Middle frontal gyrus (tissue), 1 donor: ENCODE measurements around the gene PSAPL1.

ENCODE experiments used
- DNase-seq: peaks from one replicate; pipeline ENCODE4 v3.0.0-alpha.2; 2015; ENCODE audit warnings: low spot score; ENCODE audit errors: extremely low spot score

PSAPL1 gene

GRCh38 chr4:7431696-7432530 lies 2.8 kb downstream of the PSAPL1 start:
- DNase-seq = no peak

GRCh38 chr4:7430965-7431695 lies 3.6 kb downstream of the PSAPL1 start:
- no peak for DNase-seq

GRCh38 chr4:7430368-7430964 lies 4.3 kb downstream of the PSAPL1 start:
- no peak for DNase-seq

- DNase-seq = no peak
These were observed 5.1 kb downstream of the PSAPL1 start for GRCh38 chr4:7429601-7430078.

- DNase-seq = no peak
These were observed 5.7 kb downstream of the PSAPL1 start for GRCh38 chr4:7429069-7429416.

- no peak for DNase-seq
These were observed 6.3 kb downstream of the PSAPL1 start for GRCh38 chr4:7428261-7429068.

- DNase-seq = no peak
These were observed 6.9 kb downstream of the PSAPL1 start for GRCh38 chr4:7427831-7428260.

- no peak for DNase-seq
These were observed 7.4 kb downstream of the PSAPL1 start for GRCh38 chr4:7427361-7427760.

- DNase-seq = no peak
These were observed 8.1 kb downstream of the PSAPL1 start for GRCh38 chr4:7426525-7427171.

GRCh38 chr4:7425591-7426468 lies 8.9 kb downstream of the PSAPL1 start:
- DNase-seq = no peak

- no peak for DNase-seq
These were observed 9.6 kb downstream of the PSAPL1 start for GRCh38 chr4:7425124-7425523.

GRCh38 chr4:7424553-7425111 lies 10.1 kb downstream of the PSAPL1 start:
- DNase-seq = no peak

GRCh38 chr4:7423801-7424552 lies 10.8 kb downstream of the PSAPL1 start:
- no peak for DNase-seq

- no peak for DNase-seq
These were observed 11.3 kb downstream of the PSAPL1 start for GRCh38 chr4:7423391-7423790.

- no peak for DNase-seq
These were observed 11.9 kb downstream of the PSAPL1 start for GRCh38 chr4:7422898-7423180.

GRCh38 chr4:7422151-7422897 lies 12.4 kb downstream of the PSAPL1 start:
- no peak for DNase-seq

- DNase-seq = no peak
These were observed 13.2 kb downstream of the PSAPL1 start for GRCh38 chr4:7421356-7422150.

GRCh38 chr4:7420661-7421040 lies 14.1 kb downstream of the PSAPL1 start:
- no peak for DNase-seq
